SIG-M5 treated with dmso at 0.1 percent for 504 hours (cell line): ENCODE results near the gene FASN.
"Not testable (repeated sequence)": the region's sequence is repeated elsewhere in the genome, so short reads cannot be mapped to it uniquely, and the experiment has no call there.

Source experiments
- DNase-seq: peaks from one replicate; lab custom pipeline; 2025; ENCODE audit not compliant: unreplicated experiment; lab: John Stamatoyannopoulos, UW

The FASN gene

GRCh38 chr17:82098169-82098938 is at the start of gene FASN:
FASN (minus strand) TSS chr17:82098236; CDS start chr17:82096445, 1,791 bp downstream.
- DNase-seq, result peak; percentile 93

GRCh38 chr17:82146663-82147654 is 48.9 kb upstream of the FASN start:
- no peak for DNase-seq

GRCh38 chr17:82145550-82146155 is 47.6 kb upstream of the FASN start:
- no peak for DNase-seq

GRCh38 chr17:82143333-82143732 is 45.3 kb upstream of the FASN start:
- no peak for DNase-seq

- not testable (repeated sequence) for DNase-seq
Measured at GRCh38 chr17:82139961-82140360, 41.9 kb upstream of the FASN start.

- DNase-seq, result no peak
Measured at GRCh38 chr17:82138511-82138992, 40.5 kb upstream of the FASN start.

GRCh38 chr17:82134101-82134500 is 36.1 kb upstream of the FASN start:
- DNase-seq, result no peak

- DNase-seq, result not testable (repeated sequence)
Measured at GRCh38 chr17:82133166-82133953, 35.3 kb upstream of the FASN start.

GRCh38 chr17:82129095-82129494 is 31.1 kb upstream of the FASN start:
- no peak for DNase-seq

- DNase-seq, result no peak
Measured at GRCh38 chr17:82128287-82128686, 30.3 kb upstream of the FASN start.

GRCh38 chr17:82127704-82128103 is 29.7 kb upstream of the FASN start:
- DNase-seq, result no peak

- DNase-seq, result no peak
Measured at GRCh38 chr17:82127315-82127595, 29.2 kb upstream of the FASN start.

- no peak for DNase-seq
Measured at GRCh38 chr17:82126556-82127314, 28.7 kb upstream of the FASN start.

- DNase-seq, result no peak
Measured at GRCh38 chr17:82124101-82124500, 26.1 kb upstream of the FASN start.

GRCh38 chr17:82121660-82122629 is 23.9 kb upstream of the FASN start:
- DNase-seq, result no peak

GRCh38 chr17:82121246-82121645 is 23.2 kb upstream of the FASN start:
- DNase-seq, result no peak

- DNase-seq, result no peak
Measured at GRCh38 chr17:82120148-82120547, 22.1 kb upstream of the FASN start.

- no peak for DNase-seq
Measured at GRCh38 chr17:82118815-82119380, 20.9 kb upstream of the FASN start.
